SK-N-MC (cell line): ENCODE measurements around the gene FHIT.

Source experiments
- EZH2 ChIP-seq: fragments of 200-600 bp; sonication (generic); IDR thresholded peaks from one replicate; pipeline ENCODE4 v1.6.1; 2017; ENCODE audit warnings: antibody characterized with exemption
- POLR2AphosphoS5 ChIP-seq: IDR thresholded peaks from 2 replicates; pipeline ENCODE4 v1.6.1; 2012; ENCODE audit warnings: mild to moderate bottlenecking, low read depth, low read length, borderline replicate concordance

GRCh38 chr3:60176614-60177013 lies 1074.6 kb downstream of the FHIT start:
- TF ChIP-seq POLR2AphosphoS5 (no peak), EZH2 (no peak)
